Coronary artery (tissue), 2 donors: ENCODE measurements around the gene FUT1.

Experiments
- DNase-seq: peaks from one replicate; pipeline ENCODE4 v3.0.0-alpha.2; 2017; ENCODE audit warnings: low spot score
- H3K27ac ChIP-seq, 2 donors: fragments of 200-600 bp; sonication (generic); one replicate each; pipeline ENCODE4 v1.5.1; 2016 to 2019
- H3K4me3 ChIP-seq: fragments of 200-600 bp; sonication (generic); 2 replicates; pipeline ENCODE4 v1.5.1; 2016; ENCODE audit warnings: mild to moderate bottlenecking, moderate library complexity
- TF ChIP-seq, protein P1 (sequence below): fragments of 200-600 bp; sonication (generic); IDR thresholded peaks from one replicate; pipeline ENCODE4 v1.5.1; 2019; ENCODE audit warnings: antibody characterized with exemption

The FUT1 gene

DNA sequence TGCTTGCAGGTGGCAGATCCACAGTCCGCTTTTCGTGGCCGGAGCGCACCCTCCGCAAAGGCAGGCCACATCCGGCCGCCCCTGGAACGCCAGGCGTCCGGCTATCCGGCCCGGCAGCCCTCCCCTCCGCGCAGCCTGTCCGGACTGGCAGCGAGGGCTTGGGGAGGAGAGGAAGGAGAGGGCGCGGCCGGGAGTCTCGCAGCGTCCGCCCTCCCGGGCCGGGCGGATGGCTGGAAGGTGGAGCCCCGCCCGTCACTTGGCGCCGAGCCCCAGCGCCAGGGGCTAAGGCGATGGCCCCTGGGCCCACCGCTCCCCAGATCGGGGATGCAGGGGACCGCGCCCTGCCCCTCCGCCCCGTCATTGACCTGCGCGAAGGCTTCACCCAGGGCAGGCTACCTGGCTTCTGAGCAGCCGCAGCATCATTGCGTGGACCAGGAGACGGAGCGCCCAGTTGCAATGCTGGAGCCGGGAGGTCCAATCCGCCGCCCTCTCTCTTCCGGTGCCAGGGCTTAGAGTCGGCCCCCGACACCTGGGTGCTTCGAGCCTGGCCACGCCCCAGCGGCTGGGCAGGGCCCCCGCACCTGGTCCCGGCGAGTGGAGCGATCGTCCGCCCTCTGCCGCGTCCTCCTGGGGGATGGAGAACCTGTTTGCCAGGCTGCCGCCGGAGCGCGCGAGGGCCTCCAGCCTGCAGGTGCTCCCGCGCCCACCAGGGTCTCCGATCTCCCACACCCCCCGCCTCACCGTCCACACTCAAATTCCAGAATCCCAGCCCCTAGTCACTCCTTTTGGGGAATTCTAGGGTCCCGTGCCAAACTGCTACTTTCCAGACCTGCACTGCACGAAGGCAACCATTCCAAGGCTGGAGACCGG lies at the start of gene FUT1:
TSS of gene FUT1 (minus strand) at position 146 of the 870 bp plus-strand sequence. CDS start 1,360 bp downstream, outside the sequence.
- TF ChIP-seq, protein P1, sequence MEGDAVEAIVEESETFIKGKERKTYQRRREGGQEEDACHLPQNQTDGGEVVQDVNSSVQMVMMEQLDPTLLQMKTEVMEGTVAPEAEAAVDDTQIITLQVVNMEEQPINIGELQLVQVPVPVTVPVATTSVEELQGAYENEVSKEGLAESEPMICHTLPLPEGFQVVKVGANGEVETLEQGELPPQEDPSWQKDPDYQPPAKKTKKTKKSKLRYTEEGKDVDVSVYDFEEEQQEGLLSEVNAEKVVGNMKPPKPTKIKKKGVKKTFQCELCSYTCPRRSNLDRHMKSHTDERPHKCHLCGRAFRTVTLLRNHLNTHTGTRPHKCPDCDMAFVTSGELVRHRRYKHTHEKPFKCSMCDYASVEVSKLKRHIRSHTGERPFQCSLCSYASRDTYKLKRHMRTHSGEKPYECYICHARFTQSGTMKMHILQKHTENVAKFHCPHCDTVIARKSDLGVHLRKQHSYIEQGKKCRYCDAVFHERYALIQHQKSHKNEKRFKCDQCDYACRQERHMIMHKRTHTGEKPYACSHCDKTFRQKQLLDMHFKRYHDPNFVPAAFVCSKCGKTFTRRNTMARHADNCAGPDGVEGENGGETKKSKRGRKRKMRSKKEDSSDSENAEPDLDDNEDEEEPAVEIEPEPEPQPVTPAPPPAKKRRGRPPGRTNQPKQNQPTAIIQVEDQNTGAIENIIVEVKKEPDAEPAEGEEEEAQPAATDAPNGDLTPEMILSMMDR, result no peak
- DNase-seq, result no peak
- Histone ChIP-seq H3K27ac (peak within 1 kb of the TSS in 1 of 2 donors; percentile 16), H3K4me3 (peak within 1 kb of the TSS; percentile 66)

DNA sequence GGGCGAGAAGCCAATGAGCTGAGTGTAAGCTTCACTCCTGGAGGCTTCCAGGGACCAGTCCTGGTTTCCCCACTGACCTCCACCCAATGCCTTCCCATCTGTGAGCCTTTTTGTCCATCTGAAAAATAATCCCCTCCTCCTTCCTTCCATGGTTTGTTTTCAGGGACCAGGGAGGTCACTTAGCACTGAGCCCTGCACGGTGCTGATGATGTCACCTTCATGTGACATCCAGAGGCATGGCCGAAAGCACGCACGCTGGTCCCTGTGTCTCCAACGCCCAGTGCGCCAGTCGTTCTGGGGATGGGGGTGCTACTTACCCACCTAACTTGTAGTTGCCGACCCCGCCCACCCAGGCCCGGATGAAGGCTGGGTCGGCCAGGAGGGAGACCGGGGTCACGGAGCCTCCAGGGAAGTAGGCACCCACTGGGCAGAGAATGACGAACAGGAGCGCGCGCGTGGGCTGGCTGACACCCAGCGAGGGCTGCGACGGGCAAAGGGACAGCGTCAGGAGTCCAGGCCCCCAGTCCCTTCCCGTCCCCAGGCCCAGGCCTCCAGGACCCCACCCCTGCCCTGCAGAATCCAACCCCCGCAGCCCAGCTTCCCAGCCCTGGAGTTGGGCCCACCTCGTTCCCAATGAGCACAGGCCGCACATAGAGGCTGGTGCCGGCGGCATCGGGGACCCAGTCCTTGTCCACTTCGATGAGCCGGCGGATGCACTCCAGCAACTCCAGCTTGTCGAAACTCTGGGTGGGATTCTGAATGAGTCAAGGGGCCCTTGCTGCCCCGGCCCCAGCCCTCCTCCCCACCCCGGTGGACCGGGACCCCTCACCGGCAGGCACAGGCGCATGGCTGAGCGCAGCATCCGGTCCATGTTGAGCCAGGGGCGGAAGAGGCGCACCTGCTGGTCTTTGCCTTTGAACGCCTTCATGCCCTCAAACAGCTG lies 47.2 kb upstream of the FUT1 start:
- no peak for DNase-seq
- no peak overlapping the region for H3K27ac ChIP-seq
- TF ChIP-seq, protein P1, result no peak

DNA sequence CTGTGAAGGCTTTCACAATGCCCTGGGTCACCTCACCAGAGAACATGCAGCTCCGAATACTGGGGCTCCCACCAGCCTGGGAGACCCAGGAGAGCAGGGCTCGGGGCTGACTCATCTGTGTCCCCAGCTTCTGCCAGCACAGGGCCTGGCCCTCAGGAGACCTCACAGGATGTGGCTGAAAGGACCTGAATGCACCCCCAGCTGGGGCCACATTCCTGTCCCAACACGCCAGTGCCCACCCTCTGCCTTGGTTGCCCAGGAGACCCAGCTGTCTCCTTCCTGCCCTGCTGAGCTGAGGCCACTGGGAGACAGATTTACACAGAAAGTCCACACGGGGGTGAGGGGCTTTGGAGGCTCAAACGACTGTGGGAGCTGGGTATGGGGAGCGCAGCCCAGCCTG lies 46.5 kb upstream of the FUT1 start:
- TF ChIP-seq, protein P1, result no peak
- Histone ChIP-seq H3K4me3 (no peak overlapping the region), H3K27ac (no peak overlapping the region)
- DNase-seq, result no peak

More for the DNA sequence above, 47.2 kb upstream of the FUT1 start:
- no peak overlapping the region for H3K4me3 ChIP-seq

DNA sequence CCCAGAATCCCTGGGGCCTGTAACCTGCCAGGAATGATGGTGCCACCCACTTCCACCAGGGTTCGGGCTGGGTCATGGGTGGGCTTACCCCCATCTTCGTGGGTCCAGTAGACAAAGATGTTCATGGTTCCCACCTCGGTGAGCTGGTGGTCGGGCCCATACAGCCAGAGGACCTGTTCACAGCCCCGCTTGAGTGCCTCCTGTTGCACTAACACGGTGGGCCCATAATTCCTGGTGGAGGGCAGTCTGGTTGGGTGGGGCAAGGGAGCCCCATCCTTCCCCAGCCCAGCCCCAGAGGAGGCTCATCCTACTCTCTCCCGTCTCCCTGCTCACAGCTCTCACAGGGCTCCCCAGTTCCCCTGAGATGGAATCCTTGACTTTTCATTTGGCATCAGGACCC lies 44.7 kb upstream of the FUT1 start:
- TF ChIP-seq, protein P1, result no peak
- Histone ChIP-seq H3K27ac (no peak overlapping the region), H3K4me3 (no peak overlapping the region)
- DNase-seq, result no peak

DNA sequence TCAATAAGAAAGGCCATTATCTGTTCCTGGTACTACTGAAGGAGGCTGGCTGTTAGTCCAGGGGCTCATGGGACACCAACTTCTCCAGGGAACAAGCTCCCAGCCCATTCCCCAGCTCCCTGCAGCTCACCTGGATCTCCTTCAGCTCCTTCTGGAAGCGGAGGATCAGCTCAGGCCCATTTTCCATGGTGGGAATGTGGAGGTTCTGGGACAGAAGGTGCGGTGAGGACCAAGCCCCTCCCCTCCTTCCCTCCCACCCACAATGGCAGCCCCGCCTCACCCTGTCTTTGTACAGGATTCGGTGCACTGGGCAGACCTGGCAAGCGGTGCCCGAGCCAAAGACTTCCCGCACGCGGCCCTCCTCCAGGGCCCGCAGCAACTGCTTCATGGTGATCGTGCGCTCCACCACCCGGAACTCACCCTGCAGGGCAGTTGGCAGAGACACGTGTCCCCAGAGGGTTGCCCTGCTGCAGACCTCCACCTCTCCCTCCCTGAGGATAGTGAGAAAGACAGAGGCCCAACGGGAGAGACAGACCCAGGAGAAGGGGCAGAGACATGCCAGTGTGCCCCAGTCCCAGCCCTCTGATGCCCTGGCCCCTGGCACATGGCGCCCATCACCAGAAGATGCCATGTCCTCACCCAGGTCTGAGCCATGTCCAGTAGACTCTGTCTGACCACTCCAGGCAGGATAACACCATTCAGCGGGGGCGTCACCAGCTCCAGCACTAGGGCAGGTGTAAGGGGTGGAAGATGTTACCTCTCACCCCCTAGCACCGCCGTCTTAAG lies 44.0 kb upstream of the FUT1 start:
- TF ChIP-seq, protein P1, result no peak

DNA sequence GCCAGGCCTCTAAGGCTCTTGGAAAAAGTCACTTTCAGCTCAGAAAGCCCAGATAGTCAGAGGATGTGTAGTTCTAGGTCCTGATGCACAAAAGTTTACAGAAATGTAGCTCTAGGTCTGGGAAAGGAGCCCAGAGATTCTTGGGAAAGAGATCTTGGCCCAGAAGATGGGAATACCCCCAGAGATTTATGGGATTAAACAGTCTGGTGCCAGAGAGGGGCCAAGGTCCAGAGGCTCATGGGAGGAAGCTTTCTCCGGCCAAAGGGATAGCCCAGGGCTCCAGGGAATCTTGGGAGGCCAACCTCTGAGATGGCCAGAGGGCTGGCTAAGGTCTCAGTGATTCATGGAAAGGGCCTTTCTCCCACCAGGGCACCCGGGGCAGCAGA lies 43.2 kb upstream of the FUT1 start:
- TF ChIP-seq, protein P1, result no peak
- no peak for DNase-seq
- peak overlapping the region; percentile 84 to 95 for H3K27ac ChIP-seq
- no peak overlapping the region for H3K4me3 ChIP-seq

More for the DNA sequence above, 44.0 kb upstream of the FUT1 start:
- peak overlapping the region; percentile 84 to 95 for H3K27ac ChIP-seq
- no peak for DNase-seq
- H3K4me3 ChIP-seq, result no peak overlapping the region
